Measurements from ENCODE around the gene ARAP3. TPM values are rescaled to one million over a fixed set of nuclear protein-coding genes. Genes with fewer than 3 reads are reported as not detected.

Gene ARAP3
- total and polyA plus RNA-seq, 2 donors (not counting 3 experiments of a cell fraction or from before 2014, with no cell fraction given) = 60.6 to 136 TPM

GRCh38 chr5:141633871-141634561 lies 48.0 kb downstream of the ARAP3 start:
- Histone ChIP-seq H3K4me1 (ENCODE audit: control insufficient read depth, extremely low read depth, insufficient read depth, low read length) (peaks cover 19% of the 10 kb centered on the region), H3K27ac (ENCODE audit: insufficient read depth, low read depth, low read length) (no peak overlapping the region), H4K20me1 (replicated peaks; ENCODE audit: control insufficient read depth, extremely low read depth, insufficient read depth, low read length) (peaks cover 5% of the 10 kb centered on the region), H2AFZ (ENCODE audit: low read depth, low read length) (no peak overlapping the region), H3K4me2 (ENCODE audit: insufficient read depth, low read length) (no peak overlapping the region), H3K9ac (replicated peaks; ENCODE audit: extremely low read depth, insufficient read depth, low read length) (no peak overlapping the region), H3K4me3 (replicated peaks in 1 of 3; ENCODE audit: insufficient read depth in 1 of 3, low read depth in 1 of 3, low read length in 3 of 3) (no peak overlapping the region), H3K9me3 (replicated peaks; ENCODE audit: control insufficient read depth, insufficient read depth, low read length) (no peaks in the 10 kb centered on the region), H3K36me3 (ENCODE audit: control insufficient read depth in 2 of 2, extremely low read depth in 1 of 2, insufficient read depth in 2 of 2, low read length in 2 of 2) (peaks cover 2 to 8% of the 10 kb centered on the region in 2 experiments), H3K27me3 (ENCODE audit: control insufficient read depth in 2 of 2, insufficient read depth in 2 of 2, low read length in 2 of 2) (no peaks in the 10 kb centered on the region), H3K79me2 (ENCODE audit: control insufficient read depth, insufficient read depth, low read length) (peaks cover 30% of the 10 kb centered on the region), H3K9me1 (replicated peaks; ENCODE audit: control insufficient read depth, extremely low read depth, insufficient read depth, low read length) (no peaks in the 10 kb centered on the region)
- ChIA-PET CTCF (interaction anchor here (10.5 to 14.7 kb wide), 2 partner anchors 16 to 42 kb away, joined by 63 to 163 read pairs; partner anchors contain the start of gene DIAPH1), POLR2A (interaction anchor here (0.7 kb wide), 1 partner anchor 15 kb away, joined by 7 read pairs; the partner anchor contains the start of gene DIAPH1)
- BruUV-seq (replicated peaks) = no TSS peak
- no peak for DNase-seq (ENCODE audit: low read depth, low spot score)
- intact Hi-C loops (cut with micrococcal nuclease) (no loop called here), dilution Hi-C loops (cut with MboI; ENCODE audit: extremely low pct_ligation_motif_present, low sequenced_read_pairs) (no loop called here)
- TF ChIP-seq POLR2A (IDR thresholded peaks at IDR 0.05; ENCODE audit: low read depth, low read length) (no peak), JUN (IDR thresholded peaks at IDR 0.05; ENCODE audit: borderline replicate concordance, insufficient read depth, insufficient read length, low read depth) (no peak), MAX (IDR thresholded peaks at IDR 0.05; ENCODE audit: insufficient read depth, insufficient read length) (no peak), MYC (IDR thresholded peaks at IDR 0.05; ENCODE audit: low read depth, low read length) (no peak), EZH2 (IDR thresholded peaks at IDR 0.05; ENCODE audit: borderline replicate concordance, low read depth, low read length, severe bottlenecking) (no peak), GATA2 (IDR thresholded peaks at IDR 0.05; ENCODE audit: insufficient read depth, insufficient read length, low read depth, low read length) (no peak)
- TF ChIP-seq, protein P1, sequence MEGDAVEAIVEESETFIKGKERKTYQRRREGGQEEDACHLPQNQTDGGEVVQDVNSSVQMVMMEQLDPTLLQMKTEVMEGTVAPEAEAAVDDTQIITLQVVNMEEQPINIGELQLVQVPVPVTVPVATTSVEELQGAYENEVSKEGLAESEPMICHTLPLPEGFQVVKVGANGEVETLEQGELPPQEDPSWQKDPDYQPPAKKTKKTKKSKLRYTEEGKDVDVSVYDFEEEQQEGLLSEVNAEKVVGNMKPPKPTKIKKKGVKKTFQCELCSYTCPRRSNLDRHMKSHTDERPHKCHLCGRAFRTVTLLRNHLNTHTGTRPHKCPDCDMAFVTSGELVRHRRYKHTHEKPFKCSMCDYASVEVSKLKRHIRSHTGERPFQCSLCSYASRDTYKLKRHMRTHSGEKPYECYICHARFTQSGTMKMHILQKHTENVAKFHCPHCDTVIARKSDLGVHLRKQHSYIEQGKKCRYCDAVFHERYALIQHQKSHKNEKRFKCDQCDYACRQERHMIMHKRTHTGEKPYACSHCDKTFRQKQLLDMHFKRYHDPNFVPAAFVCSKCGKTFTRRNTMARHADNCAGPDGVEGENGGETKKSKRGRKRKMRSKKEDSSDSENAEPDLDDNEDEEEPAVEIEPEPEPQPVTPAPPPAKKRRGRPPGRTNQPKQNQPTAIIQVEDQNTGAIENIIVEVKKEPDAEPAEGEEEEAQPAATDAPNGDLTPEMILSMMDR (IDR thresholded peaks at IDR 0.05; ENCODE audit: extremely low read depth in 1 of 2, insufficient read depth in 1 of 2, low read depth in 1 of 2, low read length in 2 of 2) = no peak
- no peak for FAIRE-seq

All from endothelial cell of umbilical vein (primary cell).